Glutamatergic neuron (in vitro differentiated cells): ENCODE data around the gene TCTN3. TPM values are rescaled to one million over a fixed set of nuclear protein-coding genes. Genes with fewer than 3 reads are reported as not detected.

Source experiments
- DNase-seq: peaks from one replicate; pipeline ENCODE4 v3.0.0; 2022
- H3K27ac Mint-ChIP-seq: one replicate; pipeline ENCODE4 v1.8.0; 2020; ENCODE audit warnings: mild to moderate bottlenecking, mixed read lengths, inconsistent platforms; ENCODE audit not compliant: unreplicated experiment
- H3K27me3 Mint-ChIP-seq: one replicate; pipeline ENCODE4 v1.8.0; 2020; ENCODE audit warnings: mild to moderate bottlenecking, moderate library complexity, mixed read lengths, inconsistent platforms; ENCODE audit not compliant: unreplicated experiment
- H3K36me3 Mint-ChIP-seq: one replicate; pipeline ENCODE4 v1.8.0; 2020; ENCODE audit warnings: mild to moderate bottlenecking, mixed read lengths, inconsistent platforms; ENCODE audit not compliant: unreplicated experiment
- H3K4me1 Mint-ChIP-seq: one replicate; pipeline ENCODE4 v1.8.0; 2020; ENCODE audit warnings: mild to moderate bottlenecking, low read depth, mixed read lengths, inconsistent platforms; ENCODE audit not compliant: unreplicated experiment
- H3K4me3 Mint-ChIP-seq: one replicate; pipeline ENCODE4 v1.8.0; 2020; ENCODE audit warnings: mild to moderate bottlenecking, mixed read lengths, inconsistent platforms; ENCODE audit not compliant: unreplicated experiment
- H3K9me3 Mint-ChIP-seq: one replicate; pipeline ENCODE4 v1.8.0; 2020; ENCODE audit warnings: mild to moderate bottlenecking, moderate library complexity, mixed read lengths, inconsistent platforms; ENCODE audit not compliant: unreplicated experiment
- CTCF ChIP-seq: fragments of 200-600 bp; sonication (generic); IDR thresholded peaks from one replicate; pipeline ENCODE4 v1.5.0; 2021; ENCODE audit not compliant: partially characterized antibody, unreplicated experiment
- total RNA-seq: library from RNA; stranded (reverse); fragmentation: NEBNext Ultra II Directional; extraction: Animal tissue kit (Norgen Biotek cat#: 25700); gene quantifications from one replicate; pipeline ENCODE4 v1.2.1, GENCODE V29; 2021; ENCODE audit not compliant: unreplicated experiment

Gene TCTN3
- total RNA-seq, 1 donor from 2014 or later: 14.7 TPM

- TF ChIP-seq CTCF: no peak
- no peak for DNase-seq
- H3K36me3 Mint-ChIP-seq: peaks cover 14% of the 10 kb centered on the region
- no peaks in the 10 kb centered on the region for H3K9me3 Mint-ChIP-seq
- no peak overlapping the region for H3K4me3 Mint-ChIP-seq
- H3K27ac Mint-ChIP-seq: no peak overlapping the region
- peaks cover 4% of the 10 kb centered on the region for H3K4me1 Mint-ChIP-seq
- peaks cover 1% of the 10 kb centered on the region for H3K27me3 Mint-ChIP-seq
These were observed 43.5 kb downstream of the TCTN3 start for GRCh38 chr10:95650232-95650631.

DNA sequence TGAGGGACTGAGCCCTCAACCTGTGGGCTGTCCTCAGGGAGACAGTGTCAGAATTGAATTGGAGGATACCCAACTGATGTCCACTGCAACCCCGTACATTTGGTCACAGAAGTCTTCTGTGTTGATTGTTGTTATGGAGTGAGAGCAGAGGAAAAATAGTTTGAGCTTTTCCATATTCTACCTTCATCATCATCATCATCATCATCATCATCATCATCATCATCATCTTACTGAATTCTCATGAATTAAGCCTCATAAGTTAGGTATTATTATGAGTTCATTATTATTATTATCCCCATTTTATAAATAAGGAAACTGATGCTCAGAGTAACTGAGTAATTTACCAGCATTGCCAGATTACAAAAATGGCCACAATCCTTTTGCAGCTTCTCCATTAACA, 45.6 kb downstream of the TCTN3 start:
- peaks cover 1% of the 10 kb centered on the region for H3K27me3 Mint-ChIP-seq
- H3K4me1 Mint-ChIP-seq: peaks cover 5% of the 10 kb centered on the region
- H3K9me3 Mint-ChIP-seq: no peaks in the 10 kb centered on the region
- no peak for DNase-seq
- H3K36me3 Mint-ChIP-seq: peaks cover 14% of the 10 kb centered on the region
- H3K4me3 Mint-ChIP-seq: no peak overlapping the region
- TF ChIP-seq CTCF: no peak
- H3K27ac Mint-ChIP-seq: no peak overlapping the region

- no peak for DNase-seq
- H3K4me1 Mint-ChIP-seq: peaks cover 5% of the 10 kb centered on the region
- no peaks in the 10 kb centered on the region for H3K9me3 Mint-ChIP-seq
- no peak overlapping the region for H3K4me3 Mint-ChIP-seq
- H3K36me3 Mint-ChIP-seq: peaks cover 7% of the 10 kb centered on the region
- H3K27me3 Mint-ChIP-seq: peaks cover 1% of the 10 kb centered on the region
- H3K27ac Mint-ChIP-seq: no peak overlapping the region
- no peak for TF ChIP-seq CTCF
These were observed 47.6 kb downstream of the TCTN3 start for GRCh38 chr10:95646160-95646559.

DNA sequence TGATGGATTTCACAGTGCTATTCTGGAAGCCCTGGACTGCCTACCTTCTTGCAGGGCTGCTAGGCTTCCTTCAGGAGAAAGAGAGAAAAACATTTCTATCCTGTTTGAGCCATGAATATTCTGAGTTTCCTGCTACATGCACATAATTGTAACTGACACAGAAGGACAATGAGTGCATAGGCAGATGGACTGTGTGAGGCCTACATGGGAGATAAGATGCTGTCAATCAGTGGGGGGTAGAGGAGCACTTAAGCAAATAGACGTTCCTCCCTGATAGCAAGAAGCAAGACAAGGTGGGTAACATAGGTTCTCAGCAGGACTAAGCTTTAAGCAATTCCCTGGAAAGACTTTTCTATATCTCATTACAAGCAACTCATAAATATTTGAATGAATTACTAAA, 48.8 kb downstream of the TCTN3 start:
- H3K4me3 Mint-ChIP-seq: no peak overlapping the region
- H3K27me3 Mint-ChIP-seq: peaks cover 1% of the 10 kb centered on the region
- no peak for TF ChIP-seq CTCF
- H3K4me1 Mint-ChIP-seq: peaks cover 2% of the 10 kb centered on the region
- H3K36me3 Mint-ChIP-seq: peaks cover 6% of the 10 kb centered on the region
- H3K27ac Mint-ChIP-seq: no peak overlapping the region
- DNase-seq: no peak
- H3K9me3 Mint-ChIP-seq: no peaks in the 10 kb centered on the region

GRCh38 chr10:95640891-95641315, 52.8 kb downstream of the TCTN3 start:
- Mint-ChIP-seq H3K9me3 (no peaks in the 10 kb centered on the region), H3K36me3 (no peaks in the 10 kb centered on the region), H3K27ac (no peak overlapping the region), H3K27me3 (no peaks in the 10 kb centered on the region), H3K4me3 (no peak overlapping the region), H3K4me1 (peaks cover 2% of the 10 kb centered on the region)
- TF ChIP-seq CTCF: no peak
- no peak for DNase-seq
